Right lobe of liver (tissue), 4 donors: ENCODE data around the gene PHF21B.

Source experiments
- POLR2A ChIP-seq: fragments of 450-650 bp; IDR thresholded peaks from one replicate; pipeline ENCODE4 v1.6.1; 2017; ENCODE audit warnings: antibody characterized with exemption, mild to moderate bottlenecking
- TF ChIP-seq, protein P1 (sequence below), 4 donors: fragments of 200-600 bp in 3 of 4; fragments of 450-650 bp in 1 of 4; IDR thresholded peaks; one replicate each; pipeline versions ENCODE4 v1.5.1 to v1.8.0; 2016 to 2022; ENCODE audit warnings: antibody characterized with exemption in 4 of 4, mild to moderate bottlenecking in 2 of 4
- donor health status: DM: no; HTN: no; CAD: no.
- donor health status: DM: no; HTN: no; CAD: no.
- donor health status: DM: no; HTN: yes; CAD: no.

DNA sequence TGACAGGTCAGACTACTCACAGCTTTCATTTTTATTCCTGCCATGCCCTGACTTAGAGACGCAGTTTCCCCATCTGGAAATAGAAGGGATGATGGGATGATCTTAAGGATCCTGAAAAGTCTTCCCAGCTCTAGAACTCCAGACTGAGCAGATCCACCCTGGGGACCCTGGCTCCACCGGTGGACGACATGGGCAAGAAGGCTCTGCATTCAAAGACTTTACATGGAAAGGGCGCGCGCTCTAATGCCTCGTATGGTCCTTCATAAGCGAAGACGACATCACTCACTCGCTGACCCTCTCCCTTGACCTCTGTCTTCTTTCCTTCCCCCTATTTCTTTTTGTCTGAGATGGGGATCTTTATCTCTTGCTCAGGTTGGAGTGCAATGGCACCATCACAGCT lies 24.4 kb upstream of the PHF21B start:
- no peak for TF ChIP-seq POLR2A
- TF ChIP-seq, protein P1, sequence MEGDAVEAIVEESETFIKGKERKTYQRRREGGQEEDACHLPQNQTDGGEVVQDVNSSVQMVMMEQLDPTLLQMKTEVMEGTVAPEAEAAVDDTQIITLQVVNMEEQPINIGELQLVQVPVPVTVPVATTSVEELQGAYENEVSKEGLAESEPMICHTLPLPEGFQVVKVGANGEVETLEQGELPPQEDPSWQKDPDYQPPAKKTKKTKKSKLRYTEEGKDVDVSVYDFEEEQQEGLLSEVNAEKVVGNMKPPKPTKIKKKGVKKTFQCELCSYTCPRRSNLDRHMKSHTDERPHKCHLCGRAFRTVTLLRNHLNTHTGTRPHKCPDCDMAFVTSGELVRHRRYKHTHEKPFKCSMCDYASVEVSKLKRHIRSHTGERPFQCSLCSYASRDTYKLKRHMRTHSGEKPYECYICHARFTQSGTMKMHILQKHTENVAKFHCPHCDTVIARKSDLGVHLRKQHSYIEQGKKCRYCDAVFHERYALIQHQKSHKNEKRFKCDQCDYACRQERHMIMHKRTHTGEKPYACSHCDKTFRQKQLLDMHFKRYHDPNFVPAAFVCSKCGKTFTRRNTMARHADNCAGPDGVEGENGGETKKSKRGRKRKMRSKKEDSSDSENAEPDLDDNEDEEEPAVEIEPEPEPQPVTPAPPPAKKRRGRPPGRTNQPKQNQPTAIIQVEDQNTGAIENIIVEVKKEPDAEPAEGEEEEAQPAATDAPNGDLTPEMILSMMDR (IDR thresholded peaks at IDR 0.05) = no peak
